Lower leg skin (tissue), 4 donors: ENCODE results near the gene TBC1D9. TPM values are rescaled to one million over a fixed set of nuclear protein-coding genes. Genes with fewer than 3 reads are reported as not detected.
"Not testable (repeated sequence)": the region's sequence is repeated elsewhere in the genome, so short reads cannot be mapped to it uniquely, and the experiment has no call there.

Source experiments
- DNase-seq, 2 donors: peaks; one replicate each; pipeline ENCODE4 v3.0.0-alpha.2; 2019; ENCODE audit warnings: low spot score in 2 of 2
- H3K4me3 ChIP-seq: fragments of 200-600 bp; sonication (generic); 2 replicates; pipeline ENCODE4 v1.5.1; 2017; ENCODE audit warnings: mild to moderate bottlenecking, low read depth; ENCODE audit not compliant: poor library complexity, severe bottlenecking
- POLR2A ChIP-seq, 2 donors: fragments of 450-650 bp; IDR thresholded peaks; one replicate each; pipeline ENCODE4 v1.6.1; 2016 to 2017; ENCODE audit warnings: antibody characterized with exemption in 2 of 2, mild to moderate bottlenecking in 1 of 2, moderate library complexity in 1 of 2
- WGBS, 2 donors: methylation state at CpG; one replicate each; pipeline ENCODE4 v1.1.5; 2018; 5-methylcytosine and 5-hydroxymethylcytosine counted together
- intact Hi-C: fragments of 100-400 bp; cut with DNase I; formaldehyde crosslinking; loops from one replicate; pipeline ENCODE4 v1.15.0; 2023; ENCODE audit warnings: low total_unique reads
- total RNA-seq, 4 donors: library from RNA; depleted of rRNA; stranded (reverse); fragments of >200 nt; gene quantifications; one replicate each; pipeline ENCODE4 v1.1.0, GENCODE V29; 2016
- TF ChIP-seq, protein P1 (sequence below), 3 donors: fragments of 450-650 bp; IDR thresholded peaks; one replicate each; pipeline ENCODE4 v1.5.1; 2016; ENCODE audit warnings: antibody characterized with exemption in 3 of 3, mild to moderate bottlenecking in 3 of 3, moderate library complexity in 2 of 3

The TBC1D9 gene
- total RNA-seq, 4 donors from 2014 or later, result 5.7 to 13.0 (median 7.3) TPM

DNA sequence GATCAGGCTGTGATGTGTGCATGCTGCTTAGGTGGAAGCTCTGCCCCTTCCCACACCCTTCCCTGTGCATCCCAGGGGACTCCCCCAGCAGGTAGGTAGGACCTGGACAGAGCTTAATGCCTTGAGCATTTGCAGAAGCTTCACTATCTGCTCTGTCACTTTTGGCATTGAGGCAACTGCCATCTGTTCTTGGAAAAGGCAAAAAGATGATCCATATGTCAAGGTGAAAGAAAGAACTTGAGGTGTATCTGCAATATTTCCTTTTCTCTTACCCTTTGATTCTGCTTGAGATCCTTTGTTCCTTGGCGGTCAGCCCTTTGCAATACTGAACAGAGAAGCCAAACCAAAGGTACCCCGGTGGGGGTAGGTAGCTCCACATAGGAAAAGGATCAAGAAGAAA, 37.1 kb upstream of the TBC1D9 start:
- DNase-seq, result no peak
- H3K4me3 ChIP-seq, result no peak overlapping the region
- WGBS, 2 donors, result 69 to 85% methylated on average over 2 of the region's 2 CpGs
- TF ChIP-seq POLR2A (IDR thresholded peaks at IDR 0.05), result no peak
- TF ChIP-seq, protein P1, sequence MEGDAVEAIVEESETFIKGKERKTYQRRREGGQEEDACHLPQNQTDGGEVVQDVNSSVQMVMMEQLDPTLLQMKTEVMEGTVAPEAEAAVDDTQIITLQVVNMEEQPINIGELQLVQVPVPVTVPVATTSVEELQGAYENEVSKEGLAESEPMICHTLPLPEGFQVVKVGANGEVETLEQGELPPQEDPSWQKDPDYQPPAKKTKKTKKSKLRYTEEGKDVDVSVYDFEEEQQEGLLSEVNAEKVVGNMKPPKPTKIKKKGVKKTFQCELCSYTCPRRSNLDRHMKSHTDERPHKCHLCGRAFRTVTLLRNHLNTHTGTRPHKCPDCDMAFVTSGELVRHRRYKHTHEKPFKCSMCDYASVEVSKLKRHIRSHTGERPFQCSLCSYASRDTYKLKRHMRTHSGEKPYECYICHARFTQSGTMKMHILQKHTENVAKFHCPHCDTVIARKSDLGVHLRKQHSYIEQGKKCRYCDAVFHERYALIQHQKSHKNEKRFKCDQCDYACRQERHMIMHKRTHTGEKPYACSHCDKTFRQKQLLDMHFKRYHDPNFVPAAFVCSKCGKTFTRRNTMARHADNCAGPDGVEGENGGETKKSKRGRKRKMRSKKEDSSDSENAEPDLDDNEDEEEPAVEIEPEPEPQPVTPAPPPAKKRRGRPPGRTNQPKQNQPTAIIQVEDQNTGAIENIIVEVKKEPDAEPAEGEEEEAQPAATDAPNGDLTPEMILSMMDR (IDR thresholded peaks at IDR 0.05), result no peak
- intact Hi-C loops, result no loop called here

DNA sequence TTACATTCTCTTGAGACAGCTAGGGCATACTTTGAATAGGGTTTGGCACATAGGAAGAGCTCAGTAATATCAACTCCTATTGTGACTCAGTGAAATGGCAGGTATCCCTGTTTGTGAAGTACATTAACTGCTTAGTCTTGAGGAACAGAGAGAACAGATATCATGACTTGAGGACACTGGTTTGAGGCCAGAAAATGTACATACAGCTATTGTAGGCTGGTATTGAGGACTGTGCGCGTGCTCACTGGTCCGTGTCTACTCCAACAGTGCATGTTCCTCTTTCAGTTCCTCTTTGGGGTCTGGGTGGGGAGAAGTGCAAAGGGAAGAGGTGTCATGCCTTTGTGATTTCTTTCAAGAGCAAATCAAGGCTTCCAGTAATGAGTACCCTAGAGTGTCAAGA, 34.6 kb upstream of the TBC1D9 start:
- DNase-seq, result peak in 1 of 2 donors; percentile 49
- intact Hi-C loops, result no loop called here
- H3K4me3 ChIP-seq, result no peak overlapping the region
- TF ChIP-seq, protein P1 (IDR thresholded peaks at IDR 0.05), result no peak
- TF ChIP-seq POLR2A (IDR thresholded peaks at IDR 0.05), result no peak
- 79 to 95% methylated on average over 3 of the region's 3 CpGs for WGBS, 2 donors

GRCh38 chr4:140790171-140790570, 34.0 kb upstream of the TBC1D9 start:
- intact Hi-C loops, result no loop called here
- WGBS, 2 donors, result 71 to 93% methylated on average over 4 of the region's 4 CpGs
- no peak overlapping the region for H3K4me3 ChIP-seq
- no peak for DNase-seq
- TF ChIP-seq, protein P1 (IDR thresholded peaks at IDR 0.05), result no peak
- TF ChIP-seq POLR2A (IDR thresholded peaks at IDR 0.05), result no peak

GRCh38 chr4:140789759-140790158, 33.6 kb upstream of the TBC1D9 start:
- no peak for DNase-seq
- intact Hi-C loops, result no loop called here
- H3K4me3 ChIP-seq, result no peak overlapping the region
- no peak for TF ChIP-seq POLR2A (IDR thresholded peaks at IDR 0.05)
- TF ChIP-seq, protein P1 (IDR thresholded peaks at IDR 0.05), result no peak
- WGBS, 2 donors, result 49 to 51% methylated on average over 5 of the region's 5 CpGs

DNA sequence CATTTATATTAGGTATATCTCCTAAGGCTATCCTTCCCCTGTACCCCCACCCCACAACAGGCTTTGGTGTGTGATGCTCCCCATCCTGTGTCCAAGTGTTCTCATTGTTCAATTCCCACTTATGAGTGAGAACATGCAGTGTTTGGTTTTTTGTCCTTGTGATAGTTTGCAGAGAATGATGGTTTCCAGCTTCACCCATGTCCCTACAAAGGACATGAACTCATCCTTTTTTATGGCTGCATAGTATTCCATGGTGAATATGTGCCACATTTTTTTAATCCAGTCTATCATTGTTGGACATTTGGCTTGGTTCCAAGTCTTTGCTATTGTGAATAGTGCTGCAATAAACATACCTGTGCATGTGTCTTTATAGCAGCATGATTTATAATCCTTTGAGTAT, 26.6 kb upstream of the TBC1D9 start:
- H3K4me3 ChIP-seq, DNase-seq, intact Hi-C loops: not testable (repeated sequence)

- WGBS, 2 donors, result 65 to 70% methylated on average over 3 of the region's 3 CpGs
- intact Hi-C loops, result no loop called here
- TF ChIP-seq, protein P1 (IDR thresholded peaks at IDR 0.05), result no peak
- no peak for TF ChIP-seq POLR2A (IDR thresholded peaks at IDR 0.05)
- DNase-seq, result no peak
- no peak overlapping the region for H3K4me3 ChIP-seq
These were observed 25.4 kb upstream of the TBC1D9 start for GRCh38 chr4:140781596-140781995.
